HG02588 (cell line): Measurements from ENCODE around the gene USP17L26.
"Not testable (repeated sequence)": the region's sequence is repeated elsewhere in the genome, so short reads cannot be mapped to it uniquely, and the experiment has no call there.

Source experiments
- ATAC-seq: cut with Tn5 transposase; IDR thresholded peaks from one replicate; pipeline ENCODE4 v1.9.1; 2021; ENCODE audit warnings: mild to moderate bottlenecking, moderate library complexity; ENCODE audit not compliant: unreplicated experiment

Gene USP17L26, protein sequence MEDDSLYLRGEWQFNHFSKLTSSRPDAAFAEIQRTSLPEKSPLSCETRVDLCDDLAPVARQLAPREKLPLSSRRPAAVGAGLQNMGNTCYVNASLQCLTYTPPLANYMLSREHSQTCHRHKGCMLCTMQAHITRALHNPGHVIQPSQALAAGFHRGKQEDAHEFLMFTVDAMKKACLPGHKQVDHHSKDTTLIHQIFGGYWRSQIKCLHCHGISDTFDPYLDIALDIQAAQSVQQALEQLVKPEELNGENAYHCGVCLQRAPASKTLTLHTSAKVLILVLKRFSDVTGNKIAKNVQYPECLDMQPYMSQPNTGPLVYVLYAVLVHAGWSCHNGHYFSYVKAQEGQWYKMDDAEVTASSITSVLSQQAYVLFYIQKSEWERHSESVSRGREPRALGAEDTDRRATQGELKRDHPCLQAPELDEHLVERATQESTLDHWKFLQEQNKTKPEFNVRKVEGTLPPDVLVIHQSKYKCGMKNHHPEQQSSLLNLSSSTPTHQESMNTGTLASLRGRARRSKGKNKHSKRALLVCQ

DNA sequence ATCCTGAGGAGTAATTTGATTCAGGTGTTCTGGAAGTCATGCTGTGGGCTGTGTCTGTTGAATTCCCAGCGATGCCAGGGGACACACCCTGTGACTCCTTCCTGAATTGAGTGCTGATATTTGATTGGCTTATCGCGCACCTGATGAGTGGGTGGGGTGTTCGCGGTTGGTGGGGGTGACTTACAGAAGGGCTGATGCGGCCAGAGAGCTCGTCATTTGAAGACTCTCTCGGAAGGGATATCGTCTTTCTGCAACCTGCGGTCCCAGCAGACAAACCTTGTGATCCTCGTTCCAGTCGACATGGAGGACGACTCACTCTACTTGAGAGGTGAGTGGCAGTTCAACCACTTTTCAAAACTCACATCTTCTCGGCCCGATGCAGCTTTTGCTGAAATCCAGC, at the start of gene USP17L26:
Gene USP17L26 (plus strand): TSS at position 301 of the 400 bp plus-strand sequence. CDS start 0 bp downstream, at position 301.
- ATAC-seq, result not testable (repeated sequence)

DNA sequence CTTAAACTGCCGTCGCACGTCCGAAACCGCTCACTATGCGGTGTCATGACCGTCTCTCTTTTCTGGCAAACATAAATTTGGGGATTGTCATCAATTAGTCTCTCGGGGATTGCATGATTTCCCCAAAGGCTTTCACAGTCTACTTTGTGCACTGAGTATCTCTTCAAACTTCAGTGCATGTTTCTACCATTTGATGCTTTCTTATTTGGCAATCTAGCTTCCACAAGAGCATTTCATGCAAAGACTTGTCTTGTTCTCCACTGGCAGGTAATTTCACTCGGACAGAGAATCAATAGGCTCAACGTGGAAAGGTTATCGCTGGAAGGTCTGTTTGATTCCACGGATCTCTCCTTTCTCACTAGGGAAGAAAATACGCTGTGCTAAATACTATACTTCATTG, 10.3 kb upstream of the USP17L26 start:
- ATAC-seq, result not testable (repeated sequence)

DNA sequence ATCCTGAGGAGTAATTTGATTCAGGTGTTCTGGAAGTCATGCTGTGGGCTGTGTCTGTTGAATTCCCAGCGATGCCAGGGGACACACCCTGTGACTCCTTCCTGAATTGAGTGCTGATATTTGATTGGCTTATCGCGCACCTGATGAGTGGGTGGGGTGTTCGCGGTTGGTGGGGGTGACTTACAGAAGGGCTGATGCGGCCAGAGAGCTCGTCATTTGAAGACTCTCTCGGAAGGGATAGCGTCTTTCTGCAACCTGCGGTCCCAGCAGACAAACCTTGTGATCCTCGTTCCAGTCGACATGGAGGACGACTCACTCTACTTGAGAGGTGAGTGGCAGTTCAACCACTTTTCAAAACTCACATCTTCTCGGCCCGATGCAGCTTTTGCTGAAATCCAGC, 9.6 kb upstream of the USP17L26 start, which contains the start of gene USP17L24:
Gene USP17L24 (plus strand): TSS at position 301 of the 400 bp plus-strand sequence. CDS start 0 bp downstream, at position 301.
- ATAC-seq, result not testable (repeated sequence)

DNA sequence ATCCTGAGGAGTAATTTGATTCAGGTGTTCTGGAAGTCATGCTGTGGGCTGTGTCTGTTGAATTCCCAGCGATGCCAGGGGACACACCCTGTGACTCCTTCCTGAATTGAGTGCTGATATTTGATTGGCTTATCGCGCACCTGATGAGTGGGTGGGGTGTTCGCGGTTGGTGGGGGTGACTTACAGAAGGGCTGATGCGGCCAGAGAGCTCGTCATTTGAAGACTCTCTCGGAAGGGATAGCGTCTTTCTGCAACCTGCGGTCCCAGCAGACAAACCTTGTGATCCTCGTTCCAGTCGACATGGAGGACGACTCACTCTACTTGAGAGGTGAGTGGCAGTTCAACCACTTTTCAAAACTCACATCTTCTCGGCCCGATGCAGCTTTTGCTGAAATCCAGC, 4.8 kb upstream of the USP17L26 start, which contains the start of gene USP17L25:
Gene USP17L25 (plus strand): TSS at position 301 of the 400 bp plus-strand sequence. CDS start 0 bp downstream, at position 301.
- ATAC-seq, result not testable (repeated sequence)

DNA sequence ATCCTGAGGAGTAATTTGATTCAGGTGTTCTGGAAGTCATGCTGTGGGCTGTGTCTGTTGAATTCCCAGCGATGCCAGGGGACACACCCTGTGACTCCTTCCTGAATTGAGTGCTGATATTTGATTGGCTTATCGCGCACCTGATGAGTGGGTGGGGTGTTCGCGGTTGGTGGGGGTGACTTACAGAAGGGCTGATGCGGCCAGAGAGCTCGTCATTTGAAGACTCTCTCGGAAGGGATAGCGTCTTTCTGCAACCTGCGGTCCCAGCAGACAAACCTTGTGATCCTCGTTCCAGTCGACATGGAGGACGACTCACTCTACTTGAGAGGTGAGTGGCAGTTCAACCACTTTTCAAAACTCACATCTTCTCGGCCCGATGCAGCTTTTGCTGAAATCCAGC, 4.6 kb downstream of the USP17L26 start, which contains the start of gene USP17L5:
Gene USP17L5 (plus strand): TSS at position 301 of the 400 bp plus-strand sequence. CDS start 0 bp downstream, at position 301.
- not testable (repeated sequence) for ATAC-seq

DNA sequence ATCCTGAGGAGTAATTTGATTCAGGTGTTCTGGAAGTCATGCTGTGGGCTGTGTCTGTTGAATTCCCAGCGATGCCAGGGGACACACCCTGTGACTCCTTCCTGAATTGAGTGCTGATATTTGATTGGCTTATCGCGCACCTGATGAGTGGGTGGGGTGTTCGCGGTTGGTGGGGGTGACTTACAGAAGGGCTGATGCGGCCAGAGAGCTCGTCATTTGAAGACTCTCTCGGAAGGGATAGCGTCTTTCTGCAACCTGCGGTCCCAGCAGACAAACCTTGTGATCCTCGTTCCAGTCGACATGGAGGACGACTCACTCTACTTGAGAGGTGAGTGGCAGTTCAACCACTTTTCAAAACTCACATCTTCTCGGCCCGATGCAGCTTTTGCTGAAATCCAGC, 9.4 kb downstream of the USP17L26 start, which contains the start of gene USP17L27:
Gene USP17L27 (plus strand): TSS at position 301 of the 400 bp plus-strand sequence. CDS start 0 bp downstream, at position 301.
- not testable (repeated sequence) for ATAC-seq

DNA sequence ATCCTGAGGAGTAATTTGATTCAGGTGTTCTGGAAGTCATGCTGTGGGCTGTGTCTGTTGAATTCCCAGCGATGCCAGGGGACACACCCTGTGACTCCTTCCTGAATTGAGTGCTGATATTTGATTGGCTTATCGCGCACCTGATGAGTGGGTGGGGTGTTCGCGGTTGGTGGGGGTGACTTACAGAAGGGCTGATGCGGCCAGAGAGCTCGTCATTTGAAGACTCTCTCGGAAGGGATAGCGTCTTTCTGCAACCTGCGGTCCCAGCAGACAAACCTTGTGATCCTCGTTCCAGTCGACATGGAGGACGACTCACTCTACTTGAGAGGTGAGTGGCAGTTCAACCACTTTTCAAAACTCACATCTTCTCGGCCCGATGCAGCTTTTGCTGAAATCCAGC, 14.1 kb downstream of the USP17L26 start, which contains the start of gene USP17L28:
Gene USP17L28 (plus strand): TSS at position 301 of the 400 bp plus-strand sequence. CDS start 0 bp downstream, at position 301.
- not testable (repeated sequence) for ATAC-seq

DNA sequence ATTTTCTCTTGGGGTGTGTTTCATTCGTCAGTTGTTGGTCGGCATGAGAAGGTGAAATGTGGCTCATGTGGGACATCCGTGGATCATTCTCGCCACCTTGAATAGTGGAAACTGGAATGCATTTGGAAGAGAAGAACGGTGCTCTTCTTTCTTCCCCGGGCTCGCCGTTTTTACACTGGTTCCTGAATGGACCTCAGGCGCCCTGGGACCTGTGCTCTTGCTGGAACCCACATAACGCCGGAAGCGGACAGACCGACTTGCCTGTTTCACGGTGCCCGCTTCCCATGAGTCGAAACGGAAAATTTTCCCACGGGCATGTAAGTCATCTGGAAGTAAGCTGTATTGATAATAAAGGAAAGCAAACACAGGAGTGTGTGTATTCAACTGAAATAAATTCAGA, 16.4 kb downstream of the USP17L26 start:
- ATAC-seq, result not testable (repeated sequence)

DNA sequence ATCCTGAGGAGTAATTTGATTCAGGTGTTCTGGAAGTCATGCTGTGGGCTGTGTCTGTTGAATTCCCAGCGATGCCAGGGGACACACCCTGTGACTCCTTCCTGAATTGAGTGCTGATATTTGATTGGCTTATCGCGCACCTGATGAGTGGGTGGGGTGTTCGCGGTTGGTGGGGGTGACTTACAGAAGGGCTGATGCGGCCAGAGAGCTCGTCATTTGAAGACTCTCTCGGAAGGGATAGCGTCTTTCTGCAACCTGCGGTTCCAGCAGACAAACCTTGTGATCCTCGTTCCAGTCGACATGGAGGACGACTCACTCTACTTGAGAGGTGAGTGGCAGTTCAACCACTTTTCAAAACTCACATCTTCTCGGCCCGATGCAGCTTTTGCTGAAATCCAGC, 18.9 kb downstream of the USP17L26 start, which contains the start of gene USP17L29:
Gene USP17L29 (plus strand): TSS at position 301 of the 400 bp plus-strand sequence. CDS start 0 bp downstream, at position 301.
- not testable (repeated sequence) for ATAC-seq

DNA sequence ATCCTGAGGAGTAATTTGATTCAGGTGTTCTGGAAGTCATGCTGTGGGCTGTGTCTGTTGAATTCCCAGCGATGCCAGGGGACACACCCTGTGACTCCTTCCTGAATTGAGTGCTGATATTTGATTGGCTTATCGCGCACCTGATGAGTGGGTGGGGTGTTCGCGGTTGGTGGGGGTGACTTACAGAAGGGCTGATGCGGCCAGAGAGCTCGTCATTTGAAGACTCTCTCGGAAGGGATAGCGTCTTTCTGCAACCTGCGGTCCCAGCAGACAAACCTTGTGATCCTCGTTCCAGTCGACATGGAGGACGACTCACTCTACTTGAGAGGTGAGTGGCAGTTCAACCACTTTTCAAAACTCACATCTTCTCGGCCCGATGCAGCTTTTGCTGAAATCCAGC, 28.4 kb downstream of the USP17L26 start, which contains the start of gene USP17L30:
Gene USP17L30 (plus strand): TSS at position 301 of the 400 bp plus-strand sequence. CDS start 0 bp downstream, at position 301.
- not testable (repeated sequence) for ATAC-seq

DNA sequence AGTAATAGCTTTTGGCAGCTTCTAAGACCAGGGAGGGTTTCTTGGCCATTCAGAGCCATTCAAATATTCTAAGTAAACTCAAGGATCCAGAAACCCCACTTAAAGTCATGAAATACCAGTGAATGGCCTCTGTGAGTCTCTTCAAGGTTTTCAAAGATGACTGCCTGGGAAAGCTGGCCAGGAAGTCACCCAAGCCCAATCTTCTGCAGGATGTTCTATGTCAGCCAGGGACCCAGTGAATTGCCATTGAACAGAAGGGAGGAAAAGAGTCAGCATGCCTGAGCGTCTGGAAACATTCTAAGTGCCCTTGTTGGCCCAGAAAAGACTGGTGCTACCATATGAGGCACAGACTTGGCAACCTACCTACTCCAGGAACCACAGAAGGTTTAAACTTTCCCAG, 45.4 kb downstream of the USP17L26 start:
- not testable (repeated sequence) for ATAC-seq

DNA sequence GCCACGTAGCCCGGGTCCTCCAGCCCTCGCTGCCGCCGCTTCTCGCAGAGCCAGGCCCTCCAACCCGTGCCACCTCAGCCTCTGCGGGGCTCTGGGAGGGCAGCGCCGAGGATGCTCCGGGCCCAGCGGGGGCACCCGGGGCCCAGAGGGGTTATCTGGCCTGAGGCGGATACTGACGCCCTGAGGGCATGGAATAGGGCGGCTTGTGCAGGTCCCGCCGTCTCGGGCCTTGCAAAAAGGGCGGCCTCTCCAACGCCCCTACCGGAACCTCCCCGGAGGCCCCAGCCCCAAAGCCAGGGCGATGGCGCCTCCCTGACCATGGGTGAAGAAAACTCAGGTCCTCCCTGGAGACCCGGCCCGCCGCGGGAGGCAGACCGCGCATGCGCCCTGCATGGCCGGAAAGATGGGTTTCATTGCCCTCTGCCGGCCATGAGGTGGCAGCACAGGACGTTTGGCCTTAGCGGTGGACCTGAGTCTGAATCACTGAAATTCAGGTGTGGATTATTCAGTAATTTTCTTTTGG, 46.6 kb downstream of the USP17L26 start:
- ATAC-seq, result not testable (repeated sequence)

DNA sequence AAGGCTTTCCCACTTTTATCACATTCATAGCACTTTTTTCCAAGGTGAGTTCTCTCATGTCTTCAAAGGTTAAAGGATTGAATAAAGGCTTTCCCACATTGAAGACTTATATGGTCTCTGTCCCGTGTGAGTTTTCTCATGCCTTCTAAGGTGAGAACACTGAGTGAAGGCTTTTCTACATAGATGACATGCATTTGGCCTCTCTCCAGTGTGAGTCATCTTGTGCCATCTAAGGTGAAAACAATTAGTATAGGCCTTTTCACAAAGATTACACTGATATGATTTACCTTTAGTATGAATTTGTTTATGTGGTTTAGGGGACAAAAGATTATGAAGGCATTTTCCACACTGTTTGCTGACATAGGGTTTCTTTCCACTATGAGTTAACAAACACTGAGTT, 49.7 kb downstream of the USP17L26 start:
- ATAC-seq, result no peak
